Activated CD4-positive, alpha-beta memory T cell treated with anti-CD3 and anti-CD28 coated beads, Interleukin-2, amount 10 ng/mL, durations not matched to agents 7 days and 5 days (primary cell): Measurements from ENCODE around the gene GAS5. TPM values are rescaled to one million over a fixed set of nuclear protein-coding genes. Genes with fewer than 3 reads are reported as not detected.

Experiments used
- total RNA-seq, 2 experiments: library from RNA; stranded (reverse); gene quantifications; one replicate each; pipeline ENCODE4 v1.2.3, GENCODE V29; 2021

The GAS5 gene
- total RNA-seq, 2 experiments from 2014 or later, result 379 to 394 TPM

Other genes with a start within 250 kb of the GAS5 start
- not detected for gene TEX50, start 232.7 kb downstream of the GAS5 start, total RNA-seq
- gene ANKRD45, start 198.1 kb downstream of the GAS5 start, total RNA-seq, result not detected
- 10 to 100 TPM; 17.7 to 18.9 TPM for gene KLHL20, start 153.0 kb downstream of the GAS5 start, total RNA-seq
- 10 to 100 TPM; 26.3 to 26.4 TPM for gene DARS2, start 43.3 kb downstream of the GAS5 start, total RNA-seq
- gene CENPL, start 43.1 kb downstream of the GAS5 start, total RNA-seq, result 10 to 100 TPM; 28.2 to 29.4 TPM
- 10 to 100 TPM; 11.3 to 12.6 TPM for gene ZBTB37, start 391 bp upstream of the GAS5 start, total RNA-seq
- gene SERPINC1, start 49.3 kb upstream of the GAS5 start, total RNA-seq, result under 1 TPM in 1 of 2 experiments, not detected in 1; 0.23 TPM
- gene RC3H1, start 154.4 kb upstream of the GAS5 start, total RNA-seq, result 10 to 100 TPM; 29.6 to 33.6 TPM